Fibroblast of skin of left quadriceps (primary cell): Measurements from ENCODE around the gene SHROOM3.

ENCODE experiments used
- DNase-seq, 2 experiments: peaks; one replicate each; pipeline ENCODE4 v3.0.0-alpha.2; 2013; ENCODE audit warnings: low read depth in 2 of 2

Gene SHROOM3

DNA sequence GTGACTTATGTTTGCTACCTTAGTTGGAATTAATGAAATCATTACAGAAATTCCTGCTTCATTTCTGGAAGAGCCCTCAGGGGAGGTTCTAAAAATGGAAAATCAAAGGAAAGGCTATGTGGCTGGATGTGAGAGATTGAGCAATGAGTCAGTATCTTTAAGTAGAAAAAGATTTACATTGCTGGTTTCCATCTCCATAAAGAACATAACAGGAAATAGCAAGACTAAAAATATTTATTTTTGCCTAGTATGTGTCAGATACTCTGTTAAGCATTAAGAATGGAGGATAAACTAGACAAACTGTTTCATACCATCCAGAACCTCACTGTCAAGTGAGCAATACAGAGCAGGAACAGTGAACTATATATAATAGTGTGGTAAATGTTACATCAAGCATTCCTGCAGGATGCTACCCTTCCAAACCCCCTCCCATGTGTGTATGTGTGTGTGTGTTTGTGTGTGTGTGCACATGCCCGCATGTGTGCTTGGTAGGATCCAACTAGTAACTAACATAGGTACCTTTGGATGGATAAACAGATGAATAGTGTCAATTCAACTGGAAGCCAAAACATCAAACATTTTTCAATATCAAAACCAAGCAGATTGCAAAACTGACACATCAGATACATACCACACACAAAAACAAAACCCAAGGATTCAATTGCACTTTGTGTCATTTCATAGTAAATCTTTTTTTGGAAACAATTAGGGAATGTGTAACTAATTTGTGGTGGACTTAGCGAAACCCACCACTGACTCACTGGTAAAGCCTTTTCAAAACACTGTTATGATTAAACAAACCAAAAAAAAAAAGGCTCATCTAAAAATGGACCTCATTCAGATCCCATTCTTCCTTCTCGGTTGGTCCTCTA is 223.4 kb downstream of the SHROOM3 start:
- DNase-seq: peak; percentile 94 to 95

- DNase-seq: peak; percentile 32 to 37
Measured at GRCh38 chr4:76659103-76659490, 224.1 kb downstream of the SHROOM3 start.

GRCh38 chr4:76663824-76664223 is 228.8 kb downstream of the SHROOM3 start:
- no peak for DNase-seq

DNA sequence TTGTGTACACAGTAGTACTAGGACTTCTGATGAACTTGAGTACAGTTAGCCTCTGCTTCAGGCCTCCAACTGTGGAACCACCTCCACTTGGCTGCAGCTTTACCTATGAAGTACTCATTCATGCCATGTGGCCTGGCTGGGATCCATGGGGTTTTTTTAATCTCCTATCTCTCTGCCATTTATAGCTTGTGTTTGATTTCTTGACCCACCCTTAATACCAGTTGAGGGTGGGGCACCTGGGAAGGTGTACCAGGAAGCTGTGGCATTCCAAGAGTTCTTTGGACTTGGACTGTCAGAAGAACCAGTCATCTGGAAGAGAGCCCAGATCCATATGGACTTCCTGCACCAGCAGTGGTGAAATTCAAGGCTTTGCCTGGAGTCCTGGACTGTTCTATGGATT is 230.1 kb downstream of the SHROOM3 start:
- no peak for DNase-seq

DNA sequence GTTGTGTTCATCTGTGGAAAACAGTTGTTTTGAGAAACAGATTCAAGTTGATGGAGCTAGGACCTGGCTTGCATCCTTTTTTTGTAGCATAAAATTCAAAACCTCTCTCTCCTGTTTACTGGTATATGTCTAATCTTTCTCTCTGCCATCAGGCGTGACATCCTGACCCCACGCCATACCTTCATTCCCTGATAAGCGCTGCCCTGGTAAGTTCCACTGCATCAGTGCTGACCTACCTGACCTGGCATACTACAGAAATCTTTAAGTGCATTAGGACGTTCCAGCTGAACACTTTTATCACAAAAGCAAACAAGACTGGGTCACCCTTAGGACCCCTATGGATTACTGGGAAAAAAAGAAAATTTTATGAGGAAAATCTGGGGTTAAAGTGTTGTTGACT is 230.7 kb downstream of the SHROOM3 start:
- no peak for DNase-seq

DNA sequence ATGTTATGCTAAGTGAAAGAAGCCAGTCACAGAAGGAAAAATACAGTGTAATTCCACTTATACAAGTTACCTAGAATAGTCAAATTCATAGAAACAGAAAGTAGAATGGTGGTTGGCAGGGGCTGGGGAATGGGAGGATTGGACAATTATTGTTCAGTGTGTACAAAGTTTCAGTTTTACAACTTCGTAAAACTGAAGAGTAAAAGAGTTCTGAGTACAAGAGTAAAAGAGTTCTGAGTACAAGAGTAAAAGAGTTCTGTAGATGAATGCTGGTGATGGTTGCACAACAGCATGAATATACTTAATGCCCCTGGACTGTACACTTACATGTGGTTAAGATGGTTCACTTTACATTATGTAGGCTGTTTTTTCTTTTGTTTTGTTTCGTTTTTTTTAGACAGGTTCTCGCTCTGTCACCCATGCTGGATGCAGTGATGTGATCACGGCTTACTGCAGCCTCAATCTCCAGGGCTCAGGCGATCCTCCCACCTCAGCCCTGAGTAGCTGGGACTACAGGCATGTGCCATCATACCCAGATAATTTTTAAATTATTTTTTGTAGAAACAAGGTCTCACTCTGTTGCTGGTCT is 232.0 kb downstream of the SHROOM3 start:
- DNase-seq: no peak

DNA sequence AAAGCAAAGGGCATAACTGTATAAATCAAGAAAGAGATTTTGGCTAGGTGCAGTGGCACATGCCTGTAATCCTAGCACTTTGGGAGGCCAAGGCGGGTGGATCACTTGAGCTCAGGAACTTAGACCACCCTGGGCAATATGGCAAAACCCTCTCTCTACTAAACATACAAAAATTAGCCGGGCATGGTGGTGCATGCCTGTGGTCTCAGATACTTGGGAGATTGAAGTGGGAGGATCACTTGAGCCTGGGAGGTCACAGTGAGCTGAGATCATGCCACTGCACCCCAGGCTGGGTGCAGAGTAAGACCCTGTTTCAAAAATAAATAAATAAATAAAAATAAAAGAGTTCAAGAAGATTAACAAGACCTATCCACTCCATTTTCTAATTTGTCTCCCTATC is 235.6 kb downstream of the SHROOM3 start:
- DNase-seq: no peak

DNA sequence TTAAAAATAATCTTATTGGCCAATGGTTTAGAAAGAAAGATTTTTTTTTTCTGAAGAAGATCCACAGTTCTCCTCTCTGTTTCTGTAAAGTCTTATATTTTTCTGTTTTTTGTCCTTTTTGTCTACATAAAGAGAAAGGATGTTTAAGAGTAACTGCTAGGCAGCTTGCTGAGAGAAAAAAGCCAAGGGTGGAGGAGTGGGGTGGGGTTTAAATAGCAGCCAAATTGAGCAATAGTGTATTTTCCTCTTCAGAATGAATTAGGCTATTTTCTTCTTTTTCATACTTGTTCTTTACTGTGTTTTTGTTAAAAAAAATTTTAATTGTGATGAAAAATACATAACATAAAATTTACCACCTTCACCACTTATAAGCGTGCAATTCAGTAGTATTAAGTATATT is 238.3 kb downstream of the SHROOM3 start:
- no peak for DNase-seq

- no peak for DNase-seq
Measured at GRCh38 chr4:76674983-76675382, 240.0 kb downstream of the SHROOM3 start.

GRCh38 chr4:76677571-76678326 is 242.7 kb downstream of the SHROOM3 start:
- DNase-seq: no peak

DNA sequence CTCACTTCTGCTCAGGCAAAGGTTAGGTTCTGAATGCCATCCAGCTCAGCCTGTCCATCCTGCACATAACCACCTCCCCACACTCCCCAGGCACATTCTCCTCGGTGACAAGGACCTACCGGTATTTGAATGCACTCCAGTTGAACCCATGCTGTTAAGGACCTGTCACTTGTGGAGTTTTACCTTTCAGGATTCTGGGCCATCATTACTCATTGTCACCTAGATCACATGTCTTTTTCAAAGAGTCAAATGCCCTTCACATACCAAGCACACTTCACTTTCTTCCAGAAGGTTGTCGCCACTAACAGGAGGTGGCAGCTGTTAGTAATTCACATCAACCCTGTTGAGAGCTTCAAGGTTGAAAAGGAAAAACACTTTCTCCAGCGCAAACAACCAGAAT is 244.7 kb downstream of the SHROOM3 start:
- no peak for DNase-seq

DNA sequence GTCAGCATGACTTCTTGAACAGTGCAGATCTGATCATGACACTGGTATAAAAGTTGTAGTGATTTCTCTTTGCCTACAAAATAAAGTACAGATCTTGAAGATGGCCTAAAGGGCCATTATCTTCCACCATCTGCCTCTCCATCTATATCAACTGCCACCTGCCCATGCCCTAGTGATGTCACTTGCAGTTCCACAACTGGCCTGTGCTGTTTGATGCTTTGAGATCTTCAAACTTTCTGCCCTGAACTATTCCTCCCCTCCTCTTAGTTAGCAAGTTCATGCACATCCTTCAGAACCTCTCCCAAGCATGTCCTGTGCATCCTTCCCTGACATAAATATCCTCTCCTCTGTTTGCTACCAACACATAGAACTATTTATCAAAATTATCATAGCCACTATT is 245.9 kb downstream of the SHROOM3 start:
- DNase-seq: no peak

- DNase-seq: no peak
Measured at GRCh38 chr4:76681996-76682395, 247.0 kb downstream of the SHROOM3 start.

- DNase-seq: no peak
Measured at GRCh38 chr4:76683144-76683543, 248.1 kb downstream of the SHROOM3 start.

GRCh38 chr4:76687746-76688448 is 252.9 kb downstream of the SHROOM3 start:
- no peak for DNase-seq

- no peak for DNase-seq
Measured at GRCh38 chr4:76688619-76689144, 253.7 kb downstream of the SHROOM3 start.

- DNase-seq: no peak
Measured at GRCh38 chr4:76689145-76689817, 254.3 kb downstream of the SHROOM3 start.

- no peak for DNase-seq
Measured at GRCh38 chr4:76690011-76690905, 255.2 kb downstream of the SHROOM3 start.

- DNase-seq: no peak
Measured at GRCh38 chr4:76690906-76691275, 255.9 kb downstream of the SHROOM3 start.
